GM12892 (cell line): ENCODE measurements around the gene OR6B3.

Experiments used
- DNase-seq: peaks from one replicate; pipeline ENCODE4 v3.0.0; 2011; ENCODE audit not compliant: insufficient read length
- FAIRE-seq: peaks from 2 replicates; lab custom pipeline; 2011; peaks lifted over from hg19 to GRCh38; lab: Jason Lieb, UNC
- POLR2A ChIP-seq: IDR thresholded peaks from 2 replicates; pipeline ENCODE4 v1.6.1; 2011; ENCODE audit warnings: low read depth, low read length, control low read depth
- POLR2AphosphoS5 ChIP-seq: IDR thresholded peaks from 2 replicates; pipeline ENCODE4 v1.6.1; 2011; ENCODE audit warnings: low read depth, low read length, control low read depth
- TAF1 ChIP-seq: IDR thresholded peaks from 2 replicates; pipeline ENCODE4 v1.6.1; 2011; ENCODE audit warnings: low read depth, mild to moderate bottlenecking, control low read depth, low read length, borderline replicate concordance

OR6B3 gene

GRCh38 chr2:240041363-240041762, 12.0 kb downstream of the OR6B3 start:
- TF ChIP-seq TAF1, result no peak
- FAIRE-seq, result no peak
- DNase-seq, result no peak

GRCh38 chr2:240037358-240037757, 16.0 kb downstream of the OR6B3 start:
- no peak for DNase-seq
- TF ChIP-seq TAF1, result no peak
- FAIRE-seq, result no peak

GRCh38 chr2:240033330-240033678, 20.0 kb downstream of the OR6B3 start:
- FAIRE-seq (no peak), DNase-seq (no peak)
- TF ChIP-seq POLR2A (no peak), POLR2AphosphoS5 (no peak), TAF1 (no peak)

GRCh38 chr2:240032406-240033329, 20.7 kb downstream of the OR6B3 start:
- FAIRE-seq (no peak), DNase-seq (no peak)
- TF ChIP-seq TAF1 (no peak), POLR2A (no peak), POLR2AphosphoS5 (no peak)

DNA sequence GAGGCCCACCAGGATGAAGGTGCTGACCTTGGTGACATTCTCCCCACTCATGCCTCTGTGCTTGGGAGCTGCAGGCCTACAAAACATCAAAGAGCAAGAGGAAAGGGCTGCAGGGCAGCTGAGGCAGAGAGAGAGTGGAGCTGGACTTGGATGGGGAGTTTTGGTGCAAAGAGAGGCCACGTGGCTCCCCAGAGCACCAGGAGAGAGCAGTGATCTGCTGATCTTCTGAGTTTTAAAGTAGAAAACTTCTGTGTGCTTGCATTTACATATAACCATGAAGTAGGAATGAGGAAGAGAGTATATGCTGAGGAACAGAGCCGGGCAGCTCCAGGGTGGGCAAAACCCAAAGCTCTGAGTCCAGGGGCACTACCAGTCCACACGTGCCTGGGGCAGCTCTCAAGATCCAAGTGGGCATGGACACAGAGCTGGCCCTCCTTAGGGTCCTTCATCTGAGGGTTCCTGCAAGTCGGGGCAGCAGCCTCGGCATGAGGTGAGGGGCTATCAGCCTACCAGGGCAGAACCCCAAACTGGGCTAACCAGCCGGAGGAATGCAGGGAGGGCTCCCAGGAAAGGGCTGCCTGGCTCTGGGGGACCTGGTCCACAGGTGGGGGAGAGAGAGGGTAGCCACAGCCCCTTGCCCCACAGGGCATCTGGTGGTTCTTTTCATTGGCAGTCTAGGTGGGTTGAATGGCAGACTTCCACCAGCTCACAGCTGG, 22.8 kb downstream of the OR6B3 start, which contains the start of gene OR6B2:
TSS of gene OR6B2 (minus strand) at position 51 of the 716 bp plus-strand sequence. CDS start at position 51, 0 bp downstream.
- no peak for DNase-seq
- no peak for FAIRE-seq
- TF ChIP-seq POLR2AphosphoS5, result no peak
- no peak for TF ChIP-seq POLR2A
- no peak for TF ChIP-seq TAF1

DNA sequence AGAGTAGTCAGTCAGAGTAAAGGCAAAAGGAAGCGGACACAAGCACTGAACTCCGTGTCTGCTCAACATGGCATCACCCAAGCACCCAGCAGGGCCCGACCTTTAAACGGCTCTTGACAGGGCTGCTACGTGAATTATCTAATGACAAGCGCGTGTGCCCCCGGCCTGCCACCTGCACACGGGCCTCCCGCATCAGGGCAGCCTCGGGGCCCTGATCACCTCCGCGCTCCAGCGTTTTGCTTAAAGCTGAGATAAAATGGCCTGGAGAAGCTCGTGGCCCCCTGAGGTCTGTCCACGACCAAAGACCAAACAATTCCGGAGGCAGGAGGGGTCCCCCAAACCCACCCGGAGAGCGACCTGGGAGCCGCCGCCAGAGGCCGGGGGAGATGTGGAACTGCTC, 28.6 kb downstream of the OR6B3 start:
- no peak for FAIRE-seq
- peak; percentile 35 for DNase-seq
- TF ChIP-seq POLR2A (no peak), TAF1 (no peak), POLR2AphosphoS5 (no peak)

GRCh38 chr2:240023792-240024191, 29.5 kb downstream of the OR6B3 start:
- TF ChIP-seq POLR2AphosphoS5 (no peak), TAF1 (no peak), POLR2A (no peak)
- FAIRE-seq (no peak), DNase-seq (no peak)

GRCh38 chr2:240021488-240022104, 31.7 kb downstream of the OR6B3 start:
- peak; percentile 14 for FAIRE-seq
- peak; percentile 58 for DNase-seq
- no peak for TF ChIP-seq POLR2AphosphoS5
- no peak for TF ChIP-seq TAF1
- TF ChIP-seq POLR2A, result no peak

DNA sequence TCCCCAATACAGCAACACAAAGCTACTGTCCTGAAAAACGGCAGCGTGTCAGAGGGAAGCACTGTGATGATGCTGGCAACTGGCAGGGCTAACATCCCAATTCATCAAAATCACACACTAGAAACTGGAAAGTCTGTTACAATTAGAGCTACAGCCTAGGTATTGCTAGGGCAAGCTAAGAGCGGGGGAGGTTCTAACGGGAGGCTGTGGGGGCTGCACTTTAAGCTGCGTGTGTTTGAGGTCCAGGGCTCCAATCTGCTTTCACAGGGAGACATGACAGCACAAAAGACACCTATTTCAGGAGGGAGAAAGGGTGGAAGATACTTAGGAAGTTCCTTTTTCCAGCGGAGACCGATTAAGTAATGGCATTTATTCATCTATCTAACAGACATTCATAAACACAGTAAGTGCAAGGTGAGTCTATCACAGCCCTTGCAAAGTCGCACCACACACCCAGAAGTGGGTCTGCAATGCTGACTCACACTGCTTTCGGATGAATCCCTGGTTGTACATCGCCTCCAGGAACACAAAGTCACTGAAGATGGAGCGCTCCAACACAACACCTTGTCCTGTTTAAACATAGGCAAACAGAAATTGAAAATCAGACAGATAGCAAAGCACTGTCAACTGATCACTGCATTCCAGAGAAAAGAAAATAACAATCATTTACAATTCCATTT, 35.1 kb downstream of the OR6B3 start:
- DNase-seq, result no peak
- no peak for FAIRE-seq
- TF ChIP-seq POLR2A (no peak), TAF1 (no peak), POLR2AphosphoS5 (no peak)

- FAIRE-seq, result no peak
- TF ChIP-seq POLR2AphosphoS5 (no peak), TAF1 (no peak), POLR2A (no peak)
Observed at GRCh38 chr2:240014327-240014726, 39.0 kb downstream of the OR6B3 start.

DNA sequence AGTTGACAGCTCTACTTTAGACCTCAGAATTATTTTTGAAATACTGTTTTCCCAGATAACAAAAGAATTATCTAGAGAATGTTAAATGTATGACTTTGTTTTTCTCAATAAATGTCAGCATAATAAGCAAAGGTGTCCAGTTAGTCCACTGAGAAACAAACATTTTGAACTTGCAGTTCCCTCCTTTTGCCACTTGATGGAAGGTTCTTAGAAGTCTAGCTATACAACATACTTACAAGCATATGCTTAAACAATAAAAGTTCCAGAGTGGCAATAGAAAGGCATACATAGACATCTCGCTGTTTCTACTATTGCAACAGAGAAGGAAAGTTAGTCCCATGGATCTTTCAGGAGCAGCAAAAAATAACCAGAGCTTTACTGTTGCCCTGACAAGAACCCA, 40.0 kb downstream of the OR6B3 start:
- no peak for TF ChIP-seq TAF1
- FAIRE-seq, result no peak
- no peak for DNase-seq

More at GRCh38 chr2:240014327-240014726, 39.0 kb downstream of the OR6B3 start:
- DNase-seq, result no peak

GRCh38 chr2:240002983-240003382, 50.3 kb downstream of the OR6B3 start:
- DNase-seq, result no peak
- FAIRE-seq, result no peak

More at GRCh38 chr2:240002983-240003382, 50.3 kb downstream of the OR6B3 start:
- TF ChIP-seq TAF1 (no peak), POLR2A (no peak), POLR2AphosphoS5 (no peak)
